ENCODE measurements around the gene GRK5.
A peak's percentile ranks its signal among the peaks of the same experiment; 100 is the strongest.
"Not testable (repeated sequence)": the region's sequence is repeated elsewhere in the genome, so short reads cannot be mapped to it uniquely, and the experiment has no call there.

The GRK5 gene

GRCh38 chr10:119233123-119233820 is 25.9 kb downstream of the GRK5 start:
- no peak for DNase-seq (ENCODE audit: low read depth)
- H3K4me3 ChIP-seq (ENCODE audit: low read length): no peak overlapping the region
- no peak for TF ChIP-seq CTCF (conservative IDR thresholded peaks at IDR 0.05; ENCODE audit: low read length)

- no peak overlapping the region for H3K4me3 ChIP-seq (ENCODE audit: low read length)
- no peak for TF ChIP-seq CTCF (conservative IDR thresholded peaks at IDR 0.05; ENCODE audit: low read length)
- DNase-seq (ENCODE audit: low read depth): peak; percentile 24
Observed at GRCh38 chr10:119233821-119234220, 26.4 kb downstream of the GRK5 start.

GRCh38 chr10:119235356-119235755 is 28.0 kb downstream of the GRK5 start:
- no peak overlapping the region for H3K4me3 ChIP-seq (ENCODE audit: low read length)
- no peak for TF ChIP-seq CTCF (conservative IDR thresholded peaks at IDR 0.05; ENCODE audit: low read length)
- DNase-seq (ENCODE audit: low read depth): peak; percentile 15

GRCh38 chr10:119237722-119238436 is 30.5 kb downstream of the GRK5 start:
- DNase-seq (ENCODE audit: low read depth): no peak
- no peak for TF ChIP-seq CTCF (conservative IDR thresholded peaks at IDR 0.05; ENCODE audit: low read length)
- H3K4me3 ChIP-seq (ENCODE audit: low read length): no peak overlapping the region

- no peak overlapping the region for H3K4me3 ChIP-seq (ENCODE audit: low read length)
- TF ChIP-seq CTCF (conservative IDR thresholded peaks at IDR 0.05; ENCODE audit: low read length): no peak
- peak; percentile 34 for DNase-seq (ENCODE audit: low read depth)
Observed at GRCh38 chr10:119238577-119238976, 31.2 kb downstream of the GRK5 start.

- not testable (repeated sequence) for H3K4me3 ChIP-seq (ENCODE audit: low read length); DNase-seq (ENCODE audit: low read depth)
Observed at GRCh38 chr10:119239015-119239414, 31.6 kb downstream of the GRK5 start.

- not testable (repeated sequence) for H3K4me3 ChIP-seq (ENCODE audit: low read length); DNase-seq (ENCODE audit: low read depth)
Observed at GRCh38 chr10:119239630-119240029, 32.3 kb downstream of the GRK5 start.

- H3K4me3 ChIP-seq (ENCODE audit: low read length): no peak overlapping the region
- DNase-seq (ENCODE audit: low read depth): no peak
- no peak for TF ChIP-seq CTCF (conservative IDR thresholded peaks at IDR 0.05; ENCODE audit: low read length)
Observed at GRCh38 chr10:119241066-119241465, 33.7 kb downstream of the GRK5 start.

All from AG10803 (cell line).